GM21423 (cell line): ENCODE data around the gene TMEM242.

Experiments
- ATAC-seq: cut with Tn5 transposase; IDR thresholded peaks from one replicate; pipeline ENCODE4 v1.9.1; 2021; ENCODE audit warnings: mild to moderate bottlenecking, moderate library complexity; ENCODE audit not compliant: unreplicated experiment

The TMEM242 gene

DNA sequence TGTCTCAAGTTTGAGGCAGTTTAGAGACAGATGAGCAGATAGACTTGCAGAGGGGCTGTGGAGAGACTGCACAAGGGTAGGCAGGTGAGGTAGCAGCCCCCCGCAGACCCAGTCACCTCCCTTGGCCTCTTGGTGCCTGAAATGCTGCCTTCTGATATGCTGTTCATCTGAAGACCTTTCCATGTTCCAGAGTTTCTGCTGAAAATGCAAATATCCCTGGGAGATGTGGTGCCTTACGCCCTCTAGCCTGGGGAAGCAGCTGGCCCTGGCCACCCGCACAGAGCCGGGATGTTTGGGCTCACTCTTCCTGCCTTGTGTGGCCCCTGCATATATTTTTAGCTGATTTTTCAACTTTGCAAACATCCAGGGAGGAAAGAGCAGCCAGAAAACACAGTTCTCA lies 51.4 kb downstream of the TMEM242 start:
- no peak for ATAC-seq

GRCh38 chr6:157271441-157271840 lies 51.9 kb downstream of the TMEM242 start:
- no peak for ATAC-seq

- ATAC-seq, result no peak
Measured at GRCh38 chr6:157270916-157271315, 52.4 kb downstream of the TMEM242 start.

GRCh38 chr6:157270308-157270707 lies 53.0 kb downstream of the TMEM242 start:
- ATAC-seq, result no peak

DNA sequence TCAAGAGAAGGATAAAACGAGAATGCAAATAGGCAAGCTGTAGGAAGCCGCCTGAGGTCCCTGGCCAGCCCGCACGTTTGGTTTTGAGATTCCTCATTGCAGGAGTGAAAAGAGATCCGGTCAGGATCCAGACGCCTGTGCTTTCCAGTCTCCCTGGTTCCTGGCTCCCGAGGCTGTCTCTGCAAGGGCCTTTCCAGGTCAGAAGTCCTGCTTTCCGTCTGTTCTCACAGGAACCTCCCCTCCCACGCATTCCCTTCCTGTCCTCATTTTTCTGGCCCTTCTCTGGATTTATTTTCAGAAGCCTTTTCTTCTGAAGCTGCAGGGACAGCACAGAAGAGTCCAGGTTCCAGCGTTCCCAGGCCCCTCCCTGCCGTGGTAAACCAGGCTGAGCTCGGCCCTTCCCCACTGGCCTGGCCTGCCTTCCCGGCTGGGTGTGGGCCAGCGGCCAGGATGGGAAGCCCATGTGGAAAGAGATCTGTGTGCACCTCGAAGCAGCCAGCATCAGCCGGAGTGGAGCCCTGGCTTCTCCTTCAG lies 54.0 kb downstream of the TMEM242 start:
- no peak for ATAC-seq

- no peak for ATAC-seq
Measured at GRCh38 chr6:157268835-157269234, 54.5 kb downstream of the TMEM242 start.

DNA sequence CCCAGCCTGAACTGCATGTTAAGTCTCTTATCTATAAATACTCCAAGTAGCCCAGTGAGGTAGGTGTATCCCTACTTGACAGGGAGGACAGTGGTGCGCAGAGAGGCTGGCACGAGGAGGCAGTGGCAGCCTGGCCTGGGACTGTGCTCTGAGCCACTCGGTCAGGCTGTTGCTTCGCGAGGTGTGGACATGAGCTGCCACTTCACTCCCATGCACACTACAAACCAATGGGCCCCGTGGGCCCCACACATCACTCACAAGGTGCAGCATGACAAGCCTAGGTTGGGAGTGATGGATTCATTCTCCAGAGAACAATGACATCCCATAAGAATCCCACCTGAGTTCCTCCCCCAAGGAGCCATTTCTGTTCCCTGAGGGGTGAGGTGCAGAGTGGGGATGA lies 54.9 kb downstream of the TMEM242 start:
- ATAC-seq, result no peak

DNA sequence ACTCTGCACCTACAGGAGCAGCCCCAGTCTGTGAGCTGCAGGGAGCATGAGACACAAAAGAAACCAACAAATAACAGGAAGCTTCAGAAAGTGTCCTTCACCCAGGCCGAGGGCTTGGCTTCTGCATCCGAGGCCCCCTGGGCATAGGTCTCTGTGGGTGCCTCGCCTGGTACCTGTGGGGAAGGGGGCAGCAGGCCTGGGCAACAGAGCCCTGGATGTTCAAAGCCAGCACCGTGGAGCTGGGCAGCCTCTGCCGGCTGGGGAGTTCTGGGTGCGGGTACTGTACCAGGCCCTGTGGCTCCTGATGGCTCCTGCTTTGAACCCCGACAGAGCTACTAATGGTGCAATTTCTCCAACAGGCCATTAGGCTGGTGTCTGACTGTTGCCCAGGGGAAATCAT lies 55.7 kb downstream of the TMEM242 start:
- ATAC-seq, result no peak

DNA sequence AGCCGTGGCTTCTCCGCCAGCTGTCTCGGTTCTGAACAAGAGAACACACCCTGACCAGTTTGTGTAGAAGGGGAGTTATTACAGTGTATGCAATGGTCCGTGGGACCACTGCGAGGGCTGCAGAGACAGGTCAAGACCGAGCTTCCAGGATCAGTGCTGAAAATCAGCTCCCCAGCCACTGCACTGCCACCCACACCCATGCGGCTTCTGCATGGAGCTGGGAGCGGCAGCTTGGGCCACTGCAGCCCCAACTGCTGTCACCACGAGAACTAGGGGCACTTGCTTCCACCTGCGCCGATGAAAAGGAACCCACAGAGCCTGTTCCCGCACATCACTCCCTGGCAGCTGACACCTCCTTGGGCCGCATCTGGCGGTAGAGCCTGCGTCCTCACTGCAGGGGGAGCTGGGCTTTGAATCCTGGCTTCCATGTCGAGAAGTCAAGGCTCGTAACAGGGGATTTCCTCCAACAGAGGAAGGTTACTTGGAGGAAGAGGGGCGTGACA lies 56.2 kb downstream of the TMEM242 start:
- no peak for ATAC-seq

DNA sequence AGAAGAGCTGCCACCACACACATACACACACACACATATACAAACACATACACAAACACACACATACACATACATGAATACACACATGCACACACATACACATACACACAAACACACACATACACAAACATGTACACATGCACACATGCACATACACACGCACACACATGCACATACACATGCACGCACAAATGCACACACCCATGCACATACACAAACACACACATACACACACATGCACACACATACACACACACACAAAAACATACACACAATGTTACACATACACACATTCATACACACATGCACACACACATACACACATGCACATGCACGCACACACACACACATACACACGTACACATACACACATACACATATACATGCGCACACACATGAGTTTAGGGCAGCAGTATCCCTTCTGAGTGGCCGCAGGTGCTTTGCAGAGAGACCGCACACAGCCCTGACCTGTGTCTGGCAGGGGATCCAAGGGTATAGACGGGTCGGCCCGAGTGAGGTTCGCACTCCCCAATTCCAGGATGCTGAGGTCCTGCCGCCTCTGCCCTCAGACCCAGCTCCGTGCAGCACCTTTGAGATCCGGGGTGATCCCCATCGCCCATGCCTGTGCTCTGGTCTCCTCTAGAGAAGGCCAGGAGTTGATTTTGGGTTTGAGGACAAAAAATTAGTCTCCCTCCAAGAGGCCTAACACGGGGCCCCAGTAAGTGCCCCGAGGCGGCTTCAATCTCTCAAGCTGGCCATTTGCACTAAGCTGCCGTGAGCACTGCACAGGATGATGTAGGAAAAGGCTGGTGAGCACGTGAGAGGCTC lies 56.8 kb downstream of the TMEM242 start:
- ATAC-seq, result no peak

DNA sequence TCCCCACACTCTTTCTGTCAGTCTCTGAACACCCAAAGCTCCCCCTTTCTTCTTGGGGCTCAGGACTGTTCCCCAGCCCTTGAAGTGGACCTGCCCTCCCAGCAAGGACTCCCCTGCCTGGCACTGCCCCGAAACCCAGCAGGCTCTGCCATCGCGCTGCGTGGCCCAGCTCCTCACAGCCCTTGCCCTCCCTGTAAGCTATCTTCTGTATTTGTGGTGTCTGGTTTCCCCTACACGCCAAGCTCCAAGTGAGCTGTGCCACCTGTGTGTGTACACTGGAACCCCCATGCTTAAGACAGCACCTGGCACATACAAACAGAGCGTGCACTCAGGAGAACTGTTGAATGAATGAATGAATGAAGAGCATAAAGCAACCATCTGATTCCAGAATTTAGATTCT lies 57.7 kb downstream of the TMEM242 start:
- ATAC-seq, result no peak

DNA sequence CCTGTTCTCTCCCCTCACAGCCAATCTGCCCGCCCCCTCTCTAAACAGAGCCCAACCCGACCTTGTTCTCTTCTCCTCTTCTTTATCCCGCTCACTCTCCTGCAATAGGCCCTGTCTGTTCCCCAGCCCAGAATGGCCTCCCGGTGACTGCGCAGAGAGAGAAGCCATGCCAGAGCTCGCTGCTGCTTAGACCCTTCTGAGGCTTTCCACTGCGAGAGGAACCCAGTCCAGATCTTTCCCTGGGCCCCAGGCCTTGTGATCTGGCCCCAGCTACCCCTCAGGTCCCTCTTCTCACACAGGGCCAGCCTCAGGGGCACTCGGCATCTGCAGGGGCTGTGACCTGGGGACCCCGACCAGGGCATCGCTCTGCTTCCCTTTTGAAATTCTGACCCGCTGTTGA lies 58.1 kb downstream of the TMEM242 start:
- ATAC-seq, result no peak

DNA sequence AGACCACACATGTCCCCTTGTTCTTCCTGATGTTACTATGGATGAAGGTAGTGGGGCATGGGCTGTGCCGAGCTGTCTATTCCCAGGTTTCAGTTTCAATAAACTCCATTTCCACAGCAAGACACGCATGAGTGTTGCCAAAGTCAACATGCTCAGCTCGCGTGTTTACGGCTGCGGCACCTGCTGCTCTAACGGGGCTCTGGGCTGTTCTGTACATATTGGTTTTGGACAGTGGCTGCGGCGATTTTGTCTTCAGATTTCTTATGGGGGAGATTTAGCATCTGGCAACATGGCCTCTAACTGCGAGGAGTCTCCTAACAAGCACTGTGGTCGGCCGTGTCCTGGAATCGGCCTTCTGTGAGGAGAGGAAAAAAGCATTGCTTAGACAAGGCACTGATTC lies 58.6 kb downstream of the TMEM242 start:
- no peak for ATAC-seq

DNA sequence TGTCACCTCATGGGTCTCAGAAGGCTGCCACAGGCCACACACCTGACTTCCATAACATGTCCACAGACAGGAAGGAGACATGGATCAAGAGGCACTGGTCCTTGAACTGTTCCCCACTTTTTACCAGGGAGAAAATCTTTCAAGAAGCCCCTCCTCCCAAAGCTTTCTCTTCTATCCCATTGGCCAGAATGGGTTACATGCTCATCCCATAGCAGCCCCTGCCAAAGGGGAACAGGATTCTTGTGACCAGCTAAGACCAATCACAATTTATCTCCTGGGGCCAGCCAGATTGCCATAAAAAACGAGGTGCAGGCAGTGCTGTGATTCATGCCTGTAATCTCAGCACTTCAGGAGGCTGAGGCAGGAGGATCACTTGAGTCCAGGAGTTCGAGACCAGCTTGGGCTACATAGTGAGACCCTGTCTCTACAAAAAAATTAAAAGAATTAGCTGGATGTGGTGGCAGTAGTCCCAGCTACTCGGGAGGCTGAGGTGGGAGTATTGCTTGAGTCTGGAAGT lies 59.4 kb downstream of the TMEM242 start:
- ATAC-seq, result no peak

DNA sequence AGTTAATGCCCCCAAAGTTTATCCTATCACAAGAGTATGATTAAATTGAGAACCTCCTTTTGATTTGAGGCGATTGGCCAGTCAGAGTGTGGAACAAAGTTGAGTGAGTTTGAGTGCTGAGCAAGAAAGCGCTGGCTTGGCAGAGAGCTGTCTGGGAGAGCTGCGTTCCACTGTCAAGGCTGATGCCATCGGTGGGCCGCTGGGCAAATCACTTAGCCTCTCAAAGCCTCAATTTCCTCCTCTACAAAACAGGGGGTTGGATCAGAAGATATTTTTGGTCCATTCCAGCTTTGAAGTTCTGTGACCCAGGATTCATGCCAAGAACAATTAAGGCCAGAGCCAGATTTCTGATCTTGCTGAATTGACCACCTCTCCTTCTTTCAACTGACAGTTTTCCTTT lies 60.2 kb downstream of the TMEM242 start:
- ATAC-seq, result no peak

GRCh38 chr6:157261606-157262005 lies 61.7 kb downstream of the TMEM242 start:
- no peak for ATAC-seq

- no peak for ATAC-seq
Measured at GRCh38 chr6:157260735-157261410, 62.4 kb downstream of the TMEM242 start.

GRCh38 chr6:157259443-157259842 lies 63.9 kb downstream of the TMEM242 start:
- no peak for ATAC-seq

- no peak for ATAC-seq
Measured at GRCh38 chr6:157258878-157259277, 64.4 kb downstream of the TMEM242 start.

DNA sequence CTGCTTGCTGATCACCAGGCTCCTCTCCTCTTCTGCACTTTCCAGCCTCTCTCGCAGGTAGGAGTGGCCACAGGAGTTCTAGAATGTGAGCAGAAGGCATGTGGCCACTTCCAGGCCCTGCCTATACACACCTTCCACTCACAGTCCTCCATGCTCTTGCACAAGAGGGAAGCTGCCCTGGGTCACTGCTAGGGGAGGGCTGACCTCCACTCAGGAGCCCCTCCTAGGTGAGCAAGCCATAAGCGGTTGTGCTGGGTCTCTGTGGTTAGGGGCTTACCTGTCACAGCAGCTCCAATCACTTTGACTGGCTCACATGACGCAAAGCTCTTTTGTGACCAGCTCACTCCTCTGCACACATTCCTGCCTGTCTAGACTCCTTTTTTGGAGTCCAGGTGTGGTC lies 68.2 kb downstream of the TMEM242 start:
- no peak for ATAC-seq

- no peak for ATAC-seq
Measured at GRCh38 chr6:157254538-157254937, 68.8 kb downstream of the TMEM242 start.

DNA sequence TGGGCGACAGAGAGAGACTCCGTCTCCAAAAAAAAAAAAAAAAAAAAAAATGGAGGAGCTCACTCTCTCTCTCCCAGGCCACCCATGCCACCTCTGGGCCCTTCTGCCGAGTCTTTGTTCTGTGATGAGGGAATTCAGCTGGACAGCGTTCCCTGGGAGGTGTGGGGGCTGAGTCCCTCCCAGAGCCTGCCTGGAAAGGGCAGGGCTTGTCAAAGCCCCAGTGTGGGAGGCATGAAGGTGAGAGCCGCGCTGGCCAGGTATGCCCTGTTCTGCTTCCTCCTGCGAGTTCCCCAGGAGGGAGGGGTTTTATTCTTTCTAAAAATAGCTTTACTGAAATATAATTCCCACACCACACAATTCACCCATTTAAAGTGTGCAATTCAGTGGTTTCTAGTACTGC lies 69.6 kb downstream of the TMEM242 start:
- ATAC-seq, result no peak
